Liver (tissue), 3 donors: ENCODE data around the gene ERICH4.

Experiments used
- RAD21 ChIP-seq, 2 donors: IDR thresholded peaks; 2 replicates each; pipeline ENCODE4 v1.6.1; 2016; ENCODE audit warnings: antibody characterized with exemption in 2 of 2, mild to moderate bottlenecking in 2 of 2
- REST ChIP-seq: IDR thresholded peaks from 2 replicates; pipeline ENCODE4 v1.6.1; 2016; ENCODE audit warnings: antibody characterized with exemption, mild to moderate bottlenecking
- SP1 ChIP-seq: IDR thresholded peaks from 2 replicates; pipeline ENCODE4 v1.6.1; 2018; ENCODE audit warnings: antibody characterized with exemption, mild to moderate bottlenecking
- TF ChIP-seq, protein P1 (sequence below): fragments of 150-350 bp; IDR thresholded peaks from 2 replicates; pipeline ENCODE4 v1.5.1; 2017; ENCODE audit warnings: improper control_type of control experiment, low read depth, low read length; ENCODE audit not compliant: missing input control
- donor health status: healthy.
- donor health status: healthy.

DNA sequence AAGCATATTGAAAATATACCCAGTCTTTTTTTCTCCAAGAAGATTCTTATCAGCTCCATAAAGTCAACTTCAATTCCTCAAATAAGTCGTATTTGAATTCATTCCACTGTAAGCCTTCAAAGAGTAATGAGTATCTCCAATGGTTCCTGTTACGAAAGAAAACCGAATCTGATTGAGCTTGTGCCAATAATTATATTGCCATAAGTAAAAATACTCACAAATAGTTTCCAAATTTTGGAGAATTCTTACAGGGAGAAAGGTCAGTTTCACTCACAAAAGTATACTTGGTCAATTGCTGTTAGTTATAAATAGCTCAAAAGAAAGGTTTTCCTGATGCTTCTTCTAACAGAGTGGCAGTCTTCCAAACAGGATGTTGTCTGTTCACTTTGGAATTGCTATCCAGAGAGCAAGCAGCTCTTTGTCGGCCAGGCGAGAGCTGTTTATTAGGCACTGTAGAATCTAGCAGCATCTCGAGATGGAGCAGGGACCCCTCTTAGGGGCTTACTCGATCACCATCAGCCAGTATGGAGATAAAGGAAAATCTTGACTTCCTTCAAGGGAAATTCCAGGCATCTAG lies 13.5 kb downstream of the ERICH4 start:
- TF ChIP-seq, protein P1, sequence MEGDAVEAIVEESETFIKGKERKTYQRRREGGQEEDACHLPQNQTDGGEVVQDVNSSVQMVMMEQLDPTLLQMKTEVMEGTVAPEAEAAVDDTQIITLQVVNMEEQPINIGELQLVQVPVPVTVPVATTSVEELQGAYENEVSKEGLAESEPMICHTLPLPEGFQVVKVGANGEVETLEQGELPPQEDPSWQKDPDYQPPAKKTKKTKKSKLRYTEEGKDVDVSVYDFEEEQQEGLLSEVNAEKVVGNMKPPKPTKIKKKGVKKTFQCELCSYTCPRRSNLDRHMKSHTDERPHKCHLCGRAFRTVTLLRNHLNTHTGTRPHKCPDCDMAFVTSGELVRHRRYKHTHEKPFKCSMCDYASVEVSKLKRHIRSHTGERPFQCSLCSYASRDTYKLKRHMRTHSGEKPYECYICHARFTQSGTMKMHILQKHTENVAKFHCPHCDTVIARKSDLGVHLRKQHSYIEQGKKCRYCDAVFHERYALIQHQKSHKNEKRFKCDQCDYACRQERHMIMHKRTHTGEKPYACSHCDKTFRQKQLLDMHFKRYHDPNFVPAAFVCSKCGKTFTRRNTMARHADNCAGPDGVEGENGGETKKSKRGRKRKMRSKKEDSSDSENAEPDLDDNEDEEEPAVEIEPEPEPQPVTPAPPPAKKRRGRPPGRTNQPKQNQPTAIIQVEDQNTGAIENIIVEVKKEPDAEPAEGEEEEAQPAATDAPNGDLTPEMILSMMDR, result no peak
- TF ChIP-seq SP1 (no peak), RAD21 (IDR thresholded peaks at IDR 0.05) (no peak), REST (no peak)
